GM13977 (cell line): ENCODE results near the gene ADIPOR1.

Experiments
- DNase-seq: peaks from one replicate; pipeline ENCODE4 v3.0.0; 2012; ENCODE audit warnings: low spot score
- CTCF ChIP-seq: IDR thresholded peaks from 2 replicates; pipeline ENCODE4 v1.5.1; 2012; ENCODE audit warnings: mild to moderate bottlenecking, control low read depth; ENCODE audit not compliant: insufficient read depth; ENCODE audit errors: extremely low read depth, missing control alignments
- in situ Hi-C: fragments of 300-500 bp; cut with MboI; formaldehyde crosslinking; loops from one replicate; pipeline ENCODE4 v1.12.0; 2022; ENCODE audit warnings: low sequenced_read_pairs, low pct_unique_long_range_greater_than_20kb, mixed read lengths, inconsistent platforms; ENCODE audit not compliant: unreplicated experiment

The ADIPOR1 gene

DNA sequence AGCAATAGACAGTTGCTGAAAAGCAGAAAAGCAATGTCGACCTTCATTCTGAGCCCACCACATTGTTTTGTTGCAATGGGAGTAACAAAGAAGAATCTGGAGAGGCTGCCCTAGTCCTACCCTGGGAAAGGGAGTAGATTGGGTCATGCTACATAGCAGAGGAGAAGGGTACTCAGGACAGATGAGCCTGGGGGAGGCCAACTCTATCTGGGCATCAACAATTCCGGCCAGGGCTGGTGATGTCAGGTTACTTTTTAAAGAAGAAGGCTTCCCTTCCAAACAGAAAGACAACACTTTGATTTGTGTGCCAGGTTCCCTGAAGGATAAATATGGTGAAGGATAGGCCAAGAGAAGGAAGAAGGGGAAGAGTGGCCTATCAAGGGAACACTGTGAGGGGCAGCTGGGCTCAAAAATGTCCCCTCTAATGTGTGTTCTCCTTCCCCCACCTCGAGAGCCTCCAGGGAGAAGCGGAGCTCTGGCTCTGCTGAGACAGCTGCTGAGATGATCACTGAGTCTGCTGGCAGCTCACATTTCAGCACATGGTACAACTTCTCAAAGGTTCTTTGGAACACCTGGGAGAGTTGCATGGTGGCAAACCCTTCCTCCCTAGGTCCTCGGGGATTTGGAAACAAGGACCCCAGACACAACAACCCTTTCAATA, 3.2 kb upstream of the ADIPOR1 start:
- in situ Hi-C loops, result no loop called here
- TF ChIP-seq CTCF, result no peak
- DNase-seq, result no peak

- no peak for TF ChIP-seq CTCF
- in situ Hi-C loops, result no loop called here
- no peak for DNase-seq
Measured at GRCh38 chr1:202959276-202959620, 1.1 kb upstream of the ADIPOR1 start.

- TF ChIP-seq CTCF, result no peak
- in situ Hi-C loops, result no loop called here
- DNase-seq, result peak; percentile 34
Measured at GRCh38 chr1:202958544-202959275, 598 bp upstream of the ADIPOR1 start.

DNA sequence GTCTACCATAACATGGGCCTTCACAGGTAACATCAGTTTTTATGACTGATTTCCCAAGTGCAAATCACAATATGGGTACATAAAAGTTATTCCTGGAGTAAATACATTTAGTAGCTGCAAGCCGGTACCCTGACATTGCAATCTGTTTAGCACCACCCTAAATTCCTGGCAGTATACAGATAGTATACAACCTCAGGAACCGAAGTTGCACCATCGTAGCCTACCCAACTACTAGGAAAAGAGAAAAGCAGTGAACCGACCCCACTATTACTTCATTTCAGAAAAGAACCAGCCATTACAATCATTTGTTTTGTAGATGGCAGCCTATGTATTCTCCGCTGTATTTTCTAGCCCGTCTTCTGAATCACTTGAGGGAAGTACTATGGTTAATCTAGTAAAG, 1.1 kb downstream of the ADIPOR1 start:
- TF ChIP-seq CTCF, result no peak
- in situ Hi-C loops, result no loop called here
- no peak for DNase-seq

DNA sequence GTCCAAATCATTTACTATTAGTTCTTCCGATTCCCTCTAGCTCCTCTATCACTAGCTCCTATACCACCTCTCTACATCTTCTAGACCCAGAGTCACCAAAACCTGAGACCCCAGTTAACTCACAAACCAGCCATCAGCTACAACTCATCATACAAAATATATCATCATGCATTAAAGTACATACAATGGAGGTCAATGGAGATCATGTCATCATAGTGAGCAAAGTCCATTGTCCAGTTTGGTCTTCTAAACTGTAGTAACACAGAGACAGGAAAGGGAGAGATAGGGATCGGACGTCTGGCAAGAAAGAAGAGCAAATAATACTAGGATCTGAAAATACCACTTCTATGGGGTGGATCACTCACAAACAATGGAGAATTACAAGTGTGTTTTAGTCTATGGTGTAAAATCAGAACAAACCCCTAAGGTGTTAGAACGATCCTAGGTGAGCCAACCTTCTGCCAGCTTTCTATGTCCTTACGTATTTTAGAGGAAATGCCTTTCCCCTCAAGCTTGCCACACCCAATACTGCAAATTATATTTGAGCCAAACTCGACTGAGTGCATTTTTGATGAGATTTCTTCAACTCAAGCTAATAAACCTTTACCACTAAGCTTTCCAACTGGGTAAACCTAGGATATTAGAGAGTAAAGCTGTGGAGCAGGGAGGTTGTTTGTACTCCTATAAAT, 3.9 kb downstream of the ADIPOR1 start:
- no peak for DNase-seq
- no peak for TF ChIP-seq CTCF
- in situ Hi-C loops, result no loop called here

DNA sequence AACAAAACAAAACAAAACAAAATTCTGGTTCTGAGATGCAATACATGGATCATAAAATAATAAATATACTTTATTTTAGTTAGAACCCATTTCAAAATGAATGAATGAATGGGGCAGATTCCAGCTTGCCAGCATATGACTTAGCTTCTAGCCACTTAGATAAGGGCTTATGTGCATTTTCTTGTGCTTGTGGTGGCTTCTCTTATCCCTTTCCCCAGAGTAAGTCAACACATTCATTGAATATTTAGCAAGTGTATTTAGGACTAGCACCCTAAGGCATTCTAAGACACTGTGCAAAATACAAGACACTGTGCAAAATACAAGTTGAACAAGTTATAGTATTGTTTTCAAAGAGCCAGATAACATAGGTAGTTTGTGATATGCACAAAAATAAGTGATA, 4.7 kb downstream of the ADIPOR1 start:
- no peak for TF ChIP-seq CTCF
- in situ Hi-C loops, result no loop called here
- no peak for DNase-seq
